HG03095 (cell line): ENCODE measurements around the gene PGF.

Source experiments
- ATAC-seq: cut with Tn5 transposase; IDR thresholded peaks from one replicate; pipeline ENCODE4 v1.9.1; 2021; ENCODE audit warnings: moderate library complexity; ENCODE audit not compliant: unreplicated experiment

PGF gene

GRCh38 chr14:74979029-74979428, 23.6 kb upstream of the PGF start:
- ATAC-seq, result no peak

- ATAC-seq, result no peak
These were observed 23.1 kb upstream of the PGF start for GRCh38 chr14:74978416-74978947.

- ATAC-seq, result no peak
These were observed 22.5 kb upstream of the PGF start for GRCh38 chr14:74977901-74978385.

DNA sequence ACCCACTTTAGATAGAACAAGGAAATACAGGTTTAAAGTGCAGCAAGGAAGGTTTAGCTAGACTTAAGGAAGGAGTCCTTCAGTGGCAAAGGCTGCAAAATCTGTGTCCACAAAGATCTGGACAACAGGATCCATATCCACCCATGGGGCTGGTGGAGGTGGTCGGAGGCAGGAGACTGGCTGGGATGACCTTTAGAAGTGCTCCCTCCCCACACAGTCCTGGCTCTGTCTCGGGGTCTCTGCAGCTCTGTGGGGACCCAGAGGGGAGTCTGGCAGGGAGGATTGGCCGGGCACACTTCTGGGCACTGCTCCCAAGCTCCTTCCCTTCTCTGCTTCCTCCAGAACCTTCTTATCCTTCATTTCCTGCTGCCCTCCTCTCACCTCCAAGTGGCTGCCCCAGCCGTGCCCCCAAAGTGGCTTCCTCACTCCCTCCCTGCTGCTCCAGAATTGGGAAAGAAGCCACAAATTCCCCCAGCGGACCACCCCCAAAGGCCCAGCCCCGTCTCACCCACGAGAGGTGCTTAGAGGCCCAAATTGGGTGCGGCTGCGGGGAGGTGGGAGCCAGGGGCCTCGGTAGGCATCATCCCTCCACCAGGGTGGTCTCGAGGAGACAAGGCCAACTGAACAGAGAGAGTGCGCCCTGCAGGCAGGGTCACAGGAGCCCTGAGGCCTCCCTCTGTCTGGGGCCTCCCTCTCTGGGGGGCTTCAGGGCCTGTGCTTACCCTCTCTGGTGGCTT, 21.9 kb upstream of the PGF start:
- ATAC-seq, result no peak

DNA sequence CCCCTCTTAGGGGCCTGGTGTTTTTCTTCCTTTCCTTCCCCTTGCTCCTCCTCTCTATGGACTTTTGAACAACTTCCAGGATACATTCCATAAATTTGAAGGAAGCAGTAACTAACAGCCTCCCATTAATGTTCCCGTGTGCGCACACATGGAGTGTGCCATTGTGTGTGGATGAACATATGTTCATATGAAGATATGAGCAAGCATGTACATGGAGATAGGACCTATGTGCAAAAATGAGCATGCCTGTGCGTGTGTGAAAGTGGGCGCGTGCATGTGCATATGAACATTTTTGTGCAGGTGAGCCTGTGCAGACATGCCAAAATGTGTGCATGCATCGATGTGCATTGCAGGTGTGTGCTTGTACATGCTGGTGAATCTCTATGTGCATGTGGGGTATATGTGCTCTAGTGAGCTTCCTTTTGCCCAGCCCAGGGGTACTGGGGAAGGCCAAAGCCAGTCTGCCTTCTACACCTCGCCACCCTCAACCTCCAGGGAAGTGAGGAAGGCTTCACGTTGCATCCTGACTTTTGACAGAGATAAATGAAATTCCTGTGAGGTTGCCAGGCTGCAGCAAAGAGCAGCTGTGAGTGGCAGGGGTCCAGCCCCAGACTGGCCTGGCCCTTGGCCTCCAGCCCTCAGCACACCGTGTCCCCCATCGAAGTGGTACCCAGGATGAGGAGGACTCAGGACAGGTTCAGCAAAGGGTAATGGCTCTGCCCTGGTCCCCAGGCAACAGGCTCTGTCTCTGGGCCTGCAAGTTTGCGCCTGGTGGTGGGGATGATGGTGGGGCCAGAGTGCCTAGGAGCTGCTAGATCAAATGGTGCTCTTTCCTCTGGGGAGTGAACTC, 21.1 kb upstream of the PGF start:
- no peak for ATAC-seq

- no peak for ATAC-seq
These were observed 19.8 kb upstream of the PGF start for GRCh38 chr14:74975059-74975810.

DNA sequence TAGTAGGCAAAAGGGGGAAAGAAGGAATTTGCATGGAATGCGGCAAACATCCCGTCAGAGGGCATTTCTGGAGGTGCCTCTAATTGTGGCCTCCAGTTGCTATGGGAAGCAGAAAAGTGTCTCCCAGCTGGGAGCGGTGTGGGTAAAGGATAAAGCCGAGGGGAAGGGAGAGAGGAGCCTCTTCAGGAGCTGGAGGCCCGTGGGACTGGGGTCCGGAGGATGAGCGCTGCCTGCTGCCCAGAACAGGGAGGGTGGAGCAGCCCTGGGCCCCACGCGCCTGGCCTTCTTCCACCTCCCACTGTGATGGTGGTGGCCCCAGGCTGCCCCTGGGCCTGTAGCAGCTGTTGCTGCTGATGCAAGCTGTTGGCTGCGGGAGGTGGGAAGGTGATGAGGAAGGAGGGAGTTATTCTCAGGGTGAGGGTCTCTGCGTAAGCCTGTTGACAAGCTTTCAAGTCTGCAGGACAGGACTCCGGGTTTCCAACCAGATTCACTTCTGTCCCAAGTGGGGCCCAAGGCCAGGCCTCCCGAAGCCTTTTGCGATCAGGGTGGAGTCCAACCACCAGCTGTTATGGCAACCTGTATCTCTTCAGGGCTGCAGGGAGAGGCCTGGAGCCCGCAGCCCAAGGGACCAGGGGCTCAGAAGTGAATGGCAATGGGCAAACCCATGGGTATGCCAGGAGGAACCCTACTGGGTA, 19.1 kb upstream of the PGF start:
- ATAC-seq, result no peak

GRCh38 chr14:74973905-74974363, 18.5 kb upstream of the PGF start:
- ATAC-seq, result no peak

DNA sequence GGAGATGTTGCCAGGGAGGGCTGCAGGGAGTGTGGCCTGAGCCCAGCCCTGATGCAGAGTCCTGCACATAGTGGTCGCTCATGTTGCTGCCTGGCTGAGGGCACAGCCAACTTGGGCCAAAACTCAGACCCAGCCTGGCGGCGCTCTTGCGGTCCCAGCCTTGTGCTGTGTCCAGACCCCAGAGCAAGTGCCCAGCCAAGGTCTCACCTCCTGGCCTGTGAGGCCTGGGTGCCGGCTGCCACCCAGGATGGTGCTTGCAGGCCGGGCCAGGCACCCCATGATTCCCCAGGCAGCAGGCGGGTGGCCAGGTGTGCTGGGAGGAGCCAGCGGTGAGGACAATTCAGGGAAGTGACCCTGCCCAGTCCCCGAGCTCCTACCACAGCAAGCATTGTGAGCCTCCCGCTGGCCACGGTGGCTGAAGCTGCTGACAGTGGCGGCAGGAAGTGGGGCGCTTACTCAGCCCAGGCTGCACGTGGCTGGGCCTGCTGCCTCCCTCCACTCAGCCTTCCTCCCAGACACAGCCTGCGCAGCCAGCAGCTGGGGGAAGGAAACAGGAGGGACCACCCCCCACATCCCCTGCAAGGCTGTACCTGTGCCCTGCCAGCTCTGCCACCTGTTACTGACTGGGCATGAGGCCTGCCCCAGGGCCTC, 17.7 kb upstream of the PGF start:
- no peak for ATAC-seq

DNA sequence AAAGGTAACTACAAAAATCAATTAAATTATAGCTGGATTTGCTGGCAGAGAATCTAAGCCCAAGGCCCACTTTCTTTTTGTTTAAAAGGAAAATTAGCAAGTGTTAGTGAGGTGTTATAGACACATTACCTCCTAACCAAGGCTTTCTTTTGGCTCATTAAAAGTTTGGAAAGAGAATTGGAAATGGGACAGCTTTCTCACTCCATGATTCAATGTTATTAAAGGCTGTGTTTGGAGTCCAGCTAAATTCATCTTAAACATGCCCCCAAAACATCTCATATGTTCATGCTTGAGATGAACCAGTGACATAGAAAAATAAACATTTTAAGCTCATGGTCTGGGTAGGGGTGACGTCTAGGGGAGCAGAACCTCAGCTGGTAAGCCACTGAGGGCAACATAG, 13.4 kb upstream of the PGF start:
- no peak for ATAC-seq

- no peak for ATAC-seq
These were observed 10.2 kb upstream of the PGF start for GRCh38 chr14:74965486-74966153.

DNA sequence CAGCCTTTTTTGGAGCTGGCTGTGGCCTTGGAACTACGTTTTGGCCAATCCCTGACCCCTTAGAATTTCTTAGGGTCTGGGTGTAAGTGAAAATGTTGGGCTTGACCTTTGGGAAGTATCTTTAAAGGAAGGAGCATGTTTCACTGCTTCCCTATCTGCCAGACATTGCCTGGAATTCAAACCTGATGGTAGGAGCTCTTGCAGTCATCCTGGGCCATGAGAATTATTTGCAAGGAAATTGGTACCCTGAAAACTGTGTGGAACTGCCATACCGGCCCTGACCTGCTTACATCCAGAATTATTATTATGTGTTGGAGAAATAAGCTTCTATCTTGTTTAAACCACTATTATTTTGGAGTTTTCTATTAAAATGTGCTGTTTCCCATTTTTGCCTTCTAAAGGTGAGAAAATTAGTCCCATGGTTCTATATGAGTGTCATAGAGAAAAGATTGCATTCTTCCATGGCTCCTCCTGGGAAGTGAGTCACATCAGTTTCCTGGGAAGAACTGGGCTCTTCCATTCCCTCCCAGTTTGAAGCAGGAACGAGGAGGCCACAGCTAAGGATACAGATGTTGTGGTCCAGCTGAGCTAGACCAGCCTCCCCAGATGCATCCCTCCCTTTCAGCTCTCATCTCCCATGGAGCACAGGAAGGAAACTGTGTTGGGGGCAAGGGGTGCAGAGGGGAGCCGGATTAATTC, 9.5 kb upstream of the PGF start:
- ATAC-seq, result no peak

DNA sequence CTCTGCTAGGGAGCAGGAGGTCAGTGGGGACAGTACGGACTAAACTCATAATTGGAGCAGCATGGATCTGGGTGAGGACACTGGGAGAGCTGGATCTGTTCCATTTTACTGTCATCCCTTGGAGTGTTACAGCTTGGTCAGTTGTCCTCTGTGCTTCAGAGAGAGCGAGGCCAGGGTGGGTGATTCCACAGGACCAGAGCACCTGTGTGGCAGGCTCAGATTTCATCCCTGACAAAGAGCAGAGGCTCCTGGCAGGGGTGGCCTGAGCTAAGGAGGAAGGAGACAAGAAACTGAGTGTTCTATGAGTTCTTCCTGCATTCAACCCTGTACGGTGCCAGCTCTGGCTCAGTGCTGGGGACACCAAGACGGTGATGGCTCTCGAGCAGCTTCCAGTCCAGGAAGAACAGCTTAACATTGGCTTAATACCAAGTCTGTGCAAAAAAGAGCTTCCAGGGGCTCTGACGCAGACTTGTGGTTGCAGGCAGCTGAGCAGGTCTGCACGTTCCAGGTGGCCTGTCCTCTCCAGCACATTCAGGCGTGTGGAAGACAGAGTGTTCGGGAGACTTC, 8.4 kb upstream of the PGF start:
- no peak for ATAC-seq

- no peak for ATAC-seq
These were observed 7.8 kb upstream of the PGF start for GRCh38 chr14:74963178-74963704.

GRCh38 chr14:74962493-74962892, 7.1 kb upstream of the PGF start:
- no peak for ATAC-seq

- ATAC-seq, result no peak
These were observed 6.6 kb upstream of the PGF start for GRCh38 chr14:74962046-74962445.

DNA sequence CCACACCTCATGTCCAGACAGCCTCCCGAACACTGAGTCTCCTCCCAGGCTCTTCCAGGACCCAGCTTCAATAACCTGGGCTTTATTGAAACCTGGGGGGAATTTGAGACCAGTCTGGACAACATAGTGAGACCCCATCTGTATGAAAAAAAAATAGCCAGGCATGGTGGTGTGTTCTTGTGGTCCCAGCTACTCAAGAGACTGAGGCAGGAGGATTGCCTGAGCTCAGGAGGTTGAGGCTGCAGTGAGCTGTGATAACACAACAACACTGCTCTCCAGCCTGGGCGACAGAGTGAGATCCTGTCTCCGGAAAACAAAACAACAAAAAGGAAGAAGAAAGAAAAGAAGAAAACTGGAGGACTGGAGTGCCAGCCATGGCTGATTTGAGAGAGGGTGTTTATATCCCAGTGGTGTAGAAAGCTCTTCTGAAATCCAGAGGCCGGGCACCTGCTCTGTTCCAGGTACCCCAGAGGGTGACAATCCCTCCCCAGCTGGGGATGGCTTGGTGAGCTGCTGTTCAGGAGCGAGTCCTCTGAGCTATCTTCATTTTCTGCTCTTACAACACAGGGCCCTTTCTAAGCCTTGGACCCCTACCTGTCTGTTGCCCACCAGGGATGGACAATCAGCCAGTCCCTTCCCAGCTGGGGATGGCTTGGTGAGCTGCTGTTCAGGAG, 6.0 kb upstream of the PGF start:
- ATAC-seq, result no peak

DNA sequence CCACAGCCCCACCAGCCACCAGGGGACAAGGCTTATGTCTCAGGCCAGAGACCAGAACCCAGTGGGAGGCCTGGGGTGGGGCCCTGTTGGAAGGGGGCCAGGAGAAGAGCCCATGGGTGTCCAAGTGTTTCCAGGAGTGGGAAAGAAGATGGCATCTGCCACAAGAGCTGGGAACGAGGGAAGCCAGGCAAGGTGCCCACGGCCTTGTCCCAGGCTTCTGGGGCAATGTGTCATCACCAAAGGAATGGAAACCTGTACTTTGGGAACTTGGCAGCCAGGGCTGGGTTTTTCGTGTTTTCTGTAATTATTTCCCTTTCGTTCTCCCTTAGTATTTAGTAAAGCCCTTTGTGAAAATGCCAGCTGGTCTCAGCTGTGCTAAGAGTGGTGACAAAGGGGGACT, 5.3 kb upstream of the PGF start:
- ATAC-seq, result no peak
